Measurements from ENCODE around the gene SH3PXD2A.
"Not testable (repeated sequence)": the region's sequence is repeated elsewhere in the genome, so short reads cannot be mapped to it uniquely, and the experiment has no call there.

SH3PXD2A gene

DNA sequence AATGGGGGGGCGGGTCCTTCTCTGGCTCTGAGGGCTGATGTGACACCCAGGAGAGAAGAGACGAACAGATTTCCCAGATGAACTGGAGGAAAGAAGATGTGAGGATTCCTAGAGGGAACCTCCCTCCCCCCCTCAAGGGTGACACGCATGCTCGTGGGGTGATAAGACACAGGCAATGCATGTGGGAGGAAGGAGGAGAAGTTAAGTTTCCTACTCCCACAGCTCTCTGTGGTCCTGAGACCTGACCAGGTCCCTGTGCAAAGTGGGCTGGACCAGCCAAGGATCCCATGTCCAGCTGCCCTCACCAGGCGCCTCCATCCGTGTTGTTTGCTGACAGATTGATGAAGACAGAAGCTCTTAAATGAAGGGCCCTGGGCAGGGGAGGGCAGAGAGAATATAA lies 112.6 kb downstream of the SH3PXD2A start:
- no peak for DNase-seq

DNA sequence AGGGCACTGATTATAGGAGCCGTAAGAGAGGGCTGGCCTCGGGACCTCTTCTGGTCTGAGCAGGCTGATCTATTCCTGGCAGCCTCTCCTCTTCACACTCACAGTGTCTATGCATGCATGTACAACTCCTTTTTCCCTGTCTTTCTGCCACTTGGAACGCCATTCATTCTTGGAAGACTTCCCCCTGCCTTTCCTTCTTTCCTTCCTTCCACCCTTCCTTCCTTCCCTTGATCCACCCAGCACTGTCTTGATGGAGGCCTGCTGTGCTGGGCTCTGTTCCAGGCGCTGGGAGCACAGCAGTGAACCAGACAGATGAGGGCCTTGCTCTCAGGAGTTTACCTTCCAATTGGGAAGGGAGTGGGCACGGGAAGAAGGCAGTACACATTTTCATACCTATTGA lies 114.8 kb downstream of the SH3PXD2A start:
- DNase-seq, result no peak

DNA sequence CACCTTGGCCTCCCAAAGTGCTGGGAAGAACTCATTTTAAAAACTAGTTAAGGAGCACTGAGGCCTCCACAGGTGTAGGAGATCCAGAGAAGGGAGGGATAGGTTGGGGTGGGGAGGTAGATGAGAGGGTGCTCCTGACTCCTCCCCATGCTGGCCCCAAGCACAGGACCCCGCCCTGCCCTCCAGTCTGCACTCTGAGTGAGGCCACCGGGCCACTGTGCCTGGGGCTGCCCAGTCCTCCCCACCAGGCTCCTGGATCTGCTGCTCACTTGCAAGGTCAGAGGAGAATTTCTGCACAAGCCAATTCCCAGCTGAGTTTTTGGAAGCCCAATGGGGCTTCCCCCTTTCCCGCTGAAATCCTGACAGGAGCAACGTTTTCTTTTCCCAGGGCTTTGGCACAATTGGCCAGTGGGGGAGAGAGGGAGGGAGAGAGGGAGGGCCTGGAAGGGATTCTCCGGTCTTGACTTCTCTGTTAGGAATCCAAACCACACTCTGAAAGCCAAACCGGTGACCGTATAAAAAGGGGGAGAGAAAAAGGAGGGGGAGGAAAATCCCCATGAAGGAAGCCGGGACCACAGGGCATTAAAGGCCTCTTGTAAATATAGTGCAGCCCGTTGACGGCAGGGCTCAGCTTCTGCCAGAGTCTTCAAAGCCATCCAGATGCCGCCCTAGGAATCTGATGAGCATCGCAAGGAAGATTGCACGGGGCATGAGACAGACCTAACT lies 116.2 kb downstream of the SH3PXD2A start:
- no peak for DNase-seq

DNA sequence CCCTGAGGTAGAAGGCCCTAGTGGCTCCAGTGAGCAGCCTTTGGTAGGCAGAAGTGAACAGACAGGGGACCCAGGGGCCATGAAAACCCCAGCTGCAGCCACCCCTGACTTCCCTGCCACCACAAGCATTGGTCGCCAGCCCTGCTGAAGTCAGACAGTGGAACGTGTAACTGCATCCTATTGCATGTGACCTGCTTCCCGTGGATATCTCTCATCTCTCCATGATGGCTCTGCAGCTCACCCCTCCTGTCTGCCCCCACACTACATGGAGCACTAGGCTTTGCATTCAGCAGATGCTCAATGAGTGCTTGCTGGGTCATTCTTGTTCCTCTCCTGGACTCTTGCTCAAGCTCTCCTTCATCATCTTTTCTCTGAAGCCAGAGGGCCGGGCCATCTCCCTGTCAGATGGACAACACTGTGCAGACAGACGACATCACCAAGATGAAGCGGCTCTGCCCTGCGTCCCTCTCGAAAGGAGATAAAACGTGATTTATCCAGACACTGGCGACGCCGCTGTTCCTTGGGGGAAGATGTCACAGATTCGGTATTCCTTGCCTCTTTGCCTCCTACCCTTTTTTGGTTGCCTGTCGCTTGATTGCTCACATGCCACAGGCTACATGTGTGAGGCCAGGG lies 117.5 kb downstream of the SH3PXD2A start:
- no peak for DNase-seq

DNA sequence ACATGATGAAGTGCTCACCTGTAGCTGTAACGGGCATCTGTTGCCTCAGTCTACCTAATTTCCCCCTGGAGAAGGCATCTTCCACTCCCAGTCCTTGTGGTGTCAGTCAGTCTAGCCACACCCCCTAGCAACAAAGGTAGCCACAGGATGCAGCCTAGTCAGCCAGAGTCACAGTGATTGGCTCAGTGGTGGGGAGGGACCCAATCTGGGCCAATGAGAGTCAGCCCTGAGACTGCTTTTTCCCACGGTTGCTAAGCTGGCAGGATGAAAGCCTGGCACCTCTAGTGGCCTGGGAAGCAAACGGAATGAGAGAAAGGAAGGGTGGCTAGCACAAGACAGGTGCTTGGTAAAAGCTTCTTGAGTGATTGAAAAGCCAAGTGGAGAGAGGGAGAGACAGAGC lies 118.6 kb downstream of the SH3PXD2A start:
- DNase-seq, result no peak

DNA sequence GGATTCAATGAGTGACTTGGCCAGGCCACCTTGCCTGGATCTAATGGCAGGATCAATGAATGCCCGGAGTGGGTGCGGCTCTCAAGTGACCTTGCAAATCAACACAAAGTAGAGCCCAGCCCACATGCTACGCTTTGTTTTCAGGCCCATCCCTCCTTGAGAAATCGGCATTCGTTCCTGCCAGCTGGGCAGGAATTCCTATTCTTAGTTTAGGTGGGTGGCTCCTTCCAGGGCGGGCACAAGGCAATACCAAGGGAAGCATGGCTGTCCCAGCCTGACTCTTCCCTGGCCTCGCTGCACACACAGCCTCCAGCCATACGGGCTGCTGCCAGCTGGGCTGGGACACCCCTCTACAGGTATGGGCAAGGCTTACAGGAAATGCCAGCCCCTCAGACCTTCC lies 119.3 kb downstream of the SH3PXD2A start:
- DNase-seq, result no peak

DNA sequence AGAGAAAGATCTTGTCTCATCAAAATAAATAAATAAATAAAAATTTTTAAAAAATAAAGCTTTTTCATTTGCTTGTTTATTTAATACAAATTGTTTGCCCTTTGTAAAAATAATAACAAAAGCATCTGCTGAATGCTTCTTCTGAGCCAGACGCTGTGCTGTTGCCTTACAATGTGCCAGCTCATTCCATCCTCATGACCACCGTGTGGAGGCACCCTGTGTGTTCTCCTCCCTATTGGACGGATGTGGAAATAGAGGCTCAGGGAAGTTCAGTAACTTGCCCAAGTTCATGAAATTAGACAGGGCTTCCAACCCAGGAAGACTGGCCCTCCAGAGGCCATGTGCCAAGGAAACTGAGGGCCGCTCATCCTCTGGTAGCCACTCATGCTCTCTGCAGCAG lies 120.6 kb downstream of the SH3PXD2A start:
- DNase-seq, result no peak

DNA sequence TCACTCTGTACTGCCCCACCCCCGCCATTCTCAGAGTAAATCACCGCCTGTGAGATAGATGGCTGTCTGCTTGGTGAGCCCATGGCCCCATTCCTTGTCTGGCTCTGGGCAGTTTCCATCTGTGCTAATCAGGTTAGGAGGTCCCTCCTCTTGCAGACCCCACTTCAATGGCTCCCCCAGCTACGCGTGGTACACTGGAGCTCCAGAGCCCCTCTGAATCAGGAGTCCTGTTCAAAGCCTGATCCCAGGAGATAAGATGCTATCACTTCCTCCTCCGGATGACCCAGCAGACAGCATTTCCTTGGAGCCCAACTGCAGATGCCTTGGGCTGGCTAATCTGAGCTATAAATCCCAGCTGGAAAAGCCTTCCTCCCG lies 122.3 kb downstream of the SH3PXD2A start:
- no peak for DNase-seq

DNA sequence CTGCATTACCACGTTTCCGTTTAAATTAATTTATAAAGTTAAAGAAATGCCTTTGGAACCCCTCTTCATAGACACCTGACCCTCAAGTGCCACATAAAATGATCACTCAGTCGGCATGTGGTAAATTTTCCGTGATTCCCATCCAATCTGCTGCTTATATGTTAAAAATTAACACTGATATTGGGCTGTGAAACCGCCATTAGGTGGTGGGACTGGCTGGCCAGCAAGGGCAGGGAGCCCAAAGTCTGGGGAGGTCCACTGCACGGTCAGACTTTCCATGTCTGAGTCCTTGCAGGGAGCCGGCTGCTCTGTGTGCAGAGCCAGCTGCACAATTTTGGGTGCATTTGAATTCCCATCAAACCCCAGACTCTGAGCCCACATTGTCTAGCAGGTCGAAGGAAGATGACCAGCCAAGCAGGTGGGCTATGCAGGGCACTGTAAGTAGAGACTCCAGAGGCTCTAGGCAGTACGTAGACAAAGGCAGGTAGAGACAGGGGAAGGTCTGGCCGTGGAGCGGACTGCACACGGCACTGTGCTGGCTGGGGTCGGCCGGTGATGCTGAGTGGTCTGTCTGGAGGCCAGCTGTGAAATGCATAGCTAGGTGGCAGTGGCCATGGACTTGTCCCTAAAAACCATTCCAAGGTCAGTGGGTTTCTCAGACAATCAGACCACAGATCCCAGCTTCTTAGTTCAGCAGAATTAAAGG lies 122.9 kb downstream of the SH3PXD2A start:
- DNase-seq, result no peak

DNA sequence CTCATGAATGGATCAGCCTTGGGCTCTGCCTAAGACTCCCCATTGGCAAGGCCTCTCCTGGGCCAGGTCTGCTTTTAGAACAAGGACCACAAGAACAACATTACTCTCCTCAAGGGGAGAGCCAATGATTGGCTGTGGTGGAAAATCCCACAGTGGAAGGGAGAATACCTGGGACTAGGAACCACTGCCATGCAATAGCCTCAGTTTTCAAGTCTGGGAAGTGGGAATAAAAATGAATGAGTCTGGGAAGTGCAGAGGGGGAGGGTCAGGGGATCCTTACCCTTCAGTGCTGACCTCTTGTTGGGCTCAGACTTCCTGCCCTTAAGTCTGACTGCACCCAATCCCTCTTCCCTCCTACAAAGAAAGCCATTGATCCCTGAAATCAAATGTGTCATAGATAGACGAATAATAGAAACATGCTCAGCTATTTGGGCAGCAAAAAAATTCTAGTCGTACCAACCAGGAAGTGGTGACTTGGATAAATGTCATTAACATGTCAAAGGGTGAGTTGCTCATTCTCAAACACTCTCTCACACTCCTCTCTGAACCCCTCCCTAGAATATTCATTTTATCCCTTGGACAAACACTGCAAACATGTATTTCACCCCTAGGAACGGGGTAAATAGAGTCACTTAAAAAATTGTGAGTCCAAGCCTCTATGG lies 123.6 kb downstream of the SH3PXD2A start:
- DNase-seq, result no peak

DNA sequence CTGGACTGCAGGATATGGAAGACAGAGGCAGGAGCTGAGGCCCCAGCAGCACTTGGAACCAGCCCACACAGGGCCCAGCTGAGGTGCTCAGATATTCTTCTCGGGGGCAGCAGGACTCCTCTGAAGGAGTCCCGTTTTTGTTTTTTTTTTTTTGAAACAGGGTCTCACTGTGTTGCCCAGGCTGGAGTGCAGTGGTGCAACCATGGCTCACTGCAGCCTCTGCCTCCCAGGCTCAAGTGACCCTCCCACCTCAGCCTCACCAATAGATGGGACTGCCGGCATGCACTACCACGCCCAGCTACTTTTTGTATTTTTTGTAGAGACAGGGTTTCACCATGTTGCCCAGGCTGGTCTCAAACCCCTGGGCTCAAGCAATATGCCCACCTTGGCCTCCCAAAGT lies 124.3 kb downstream of the SH3PXD2A start:
- DNase-seq, result not testable (repeated sequence)

DNA sequence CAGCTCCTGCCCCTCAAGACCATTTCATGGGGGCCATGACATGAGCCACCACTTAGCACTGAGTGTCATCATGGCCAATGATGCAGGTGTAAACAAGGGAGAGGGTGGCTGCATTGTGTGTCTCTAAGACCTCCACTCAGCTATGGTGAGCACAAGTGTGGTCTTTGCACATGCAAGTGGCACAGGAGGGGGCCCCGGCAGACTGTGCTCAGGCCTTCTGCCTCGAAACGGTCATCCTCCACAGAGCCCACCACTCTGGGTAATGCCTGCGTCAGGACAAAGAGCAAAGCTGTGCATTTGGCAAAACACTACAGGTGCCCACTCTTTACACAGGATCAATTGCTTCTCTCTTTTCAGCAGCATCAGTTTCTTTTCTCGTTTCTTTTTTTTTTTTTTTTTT lies 125.5 kb downstream of the SH3PXD2A start:
- no peak for DNase-seq

DNA sequence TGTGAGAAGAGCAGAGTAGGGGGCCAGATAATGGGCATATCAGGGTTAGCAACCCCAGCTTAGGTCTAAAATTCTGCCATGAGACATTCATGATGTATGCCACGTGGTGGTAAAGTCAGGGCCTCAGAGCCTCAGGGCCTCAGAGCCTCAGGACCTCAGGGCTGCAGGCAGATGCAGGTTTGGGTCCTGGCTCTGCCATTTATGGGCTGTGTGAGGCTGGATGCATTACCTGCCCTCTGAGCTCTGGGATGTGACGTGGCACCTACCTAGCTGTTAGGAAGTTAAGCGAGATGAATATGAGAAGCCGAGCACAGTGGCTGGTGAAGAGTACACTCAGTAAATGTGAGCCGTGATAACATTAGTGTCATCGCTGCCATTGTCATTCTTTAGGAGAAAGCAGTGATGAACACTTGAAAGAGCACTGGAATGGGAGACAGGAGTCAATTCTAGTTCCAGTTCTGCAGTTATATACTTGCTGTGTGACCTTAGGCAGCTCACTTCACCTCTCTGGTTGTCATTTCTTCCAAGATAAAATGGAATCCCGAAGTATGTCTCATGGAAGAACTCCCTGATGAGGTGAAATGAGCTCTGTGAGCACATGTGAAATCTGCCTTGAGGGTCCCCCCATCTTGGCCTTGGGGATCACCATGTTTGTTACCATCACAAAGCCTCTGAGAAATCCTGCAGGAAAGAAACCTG lies 127.2 kb downstream of the SH3PXD2A start:
- no peak for DNase-seq

DNA sequence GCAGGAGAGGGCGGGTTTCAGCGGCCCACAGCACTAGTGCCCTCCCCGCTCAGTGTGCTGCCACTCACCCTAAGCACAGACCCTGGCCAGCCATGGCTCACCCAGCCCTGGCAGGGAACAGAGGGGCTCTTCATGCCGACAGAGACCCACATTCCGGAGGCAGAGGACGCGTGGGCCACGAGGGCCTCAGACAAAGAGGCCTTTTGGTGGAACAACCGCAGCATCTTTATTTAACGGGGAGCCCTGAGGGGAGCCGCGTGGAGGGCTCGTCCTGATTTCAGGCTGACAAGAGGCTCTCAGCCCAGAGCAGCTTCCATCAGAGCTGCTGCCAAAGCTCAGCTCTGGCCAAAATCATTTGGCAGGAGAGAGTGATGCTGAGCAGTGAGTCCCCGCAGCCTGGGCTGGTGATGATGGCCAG lies 127.8 kb downstream of the SH3PXD2A start:
- no peak for DNase-seq

DNA sequence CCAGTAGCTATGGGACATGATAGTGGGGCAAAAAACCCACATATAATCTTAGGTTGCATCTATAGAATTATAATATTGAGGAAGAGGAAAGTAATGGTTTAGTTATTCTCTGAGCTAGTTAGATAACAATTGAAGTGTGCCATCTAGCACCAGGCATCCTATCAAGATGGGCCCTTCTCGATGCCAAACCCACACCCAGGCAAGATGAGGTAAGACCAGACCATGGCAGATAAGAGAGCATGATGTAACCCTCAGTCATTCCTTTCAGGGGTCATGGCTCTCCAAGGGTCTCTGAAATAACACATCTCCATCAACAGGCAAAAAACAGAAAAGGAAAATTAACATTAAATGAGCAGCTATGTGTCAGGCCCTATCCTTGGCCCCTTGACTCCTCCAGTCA lies 128.7 kb downstream of the SH3PXD2A start:
- DNase-seq, result no peak

DNA sequence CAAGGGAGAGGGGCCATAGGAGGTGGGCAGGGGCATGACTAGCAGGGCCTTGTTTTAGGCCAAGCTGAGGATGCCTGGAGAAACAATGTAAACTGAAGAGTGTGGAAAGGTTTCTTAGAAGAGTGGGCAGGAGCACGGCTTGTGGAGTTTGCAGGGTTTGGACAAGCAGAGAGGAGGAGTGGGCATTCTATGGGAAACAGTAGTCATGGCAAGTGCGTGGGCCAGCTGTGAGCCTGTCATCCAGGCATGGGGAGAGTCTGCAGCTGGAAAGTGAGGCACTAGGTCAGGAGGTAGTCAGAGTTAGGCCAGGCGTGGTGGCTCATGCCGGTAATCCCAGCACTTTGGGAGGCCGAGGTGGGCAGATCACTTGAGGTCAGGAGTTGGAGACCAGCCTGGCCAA lies 130.1 kb downstream of the SH3PXD2A start:
- DNase-seq, result no peak

DNA sequence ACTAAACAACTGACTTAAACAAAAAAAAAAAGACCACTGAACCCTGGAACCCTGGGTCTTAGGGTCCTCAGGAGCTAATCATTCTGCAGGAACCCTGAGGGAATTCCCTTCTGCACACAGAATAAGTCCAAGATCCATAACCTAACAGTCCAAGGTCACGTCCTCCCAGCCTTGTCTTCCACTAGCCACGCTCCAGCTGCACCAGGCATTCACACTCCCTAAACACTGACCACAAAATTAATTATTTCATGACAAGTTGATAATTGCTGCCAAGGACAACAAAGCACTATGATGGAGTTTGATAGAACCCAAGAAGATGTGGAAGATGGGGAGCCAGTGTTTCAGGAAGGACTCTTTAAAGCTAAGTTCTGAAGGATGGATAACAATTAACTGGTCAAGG lies 130.6 kb downstream of the SH3PXD2A start:
- DNase-seq, result no peak

DNA sequence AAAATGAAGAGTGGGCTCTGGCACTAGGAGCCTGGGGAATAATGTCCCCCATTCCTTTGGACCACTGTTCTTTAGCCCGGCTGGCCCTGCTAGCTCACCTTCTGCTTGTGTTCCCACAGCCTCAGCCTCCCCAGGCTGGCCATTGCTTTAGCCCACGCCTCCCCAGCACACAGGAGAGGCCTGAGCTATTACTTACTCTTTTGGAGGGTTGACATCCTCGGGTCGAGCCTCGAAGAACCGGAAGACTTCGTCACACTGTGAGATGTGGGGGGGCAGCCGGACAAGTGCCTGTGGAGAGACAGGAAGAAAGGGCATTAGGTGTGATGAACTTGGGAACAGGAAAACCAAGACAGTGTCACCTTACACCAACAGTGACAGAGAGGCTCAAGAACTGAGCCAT lies 131.3 kb downstream of the SH3PXD2A start:
- no peak for DNase-seq

DNA sequence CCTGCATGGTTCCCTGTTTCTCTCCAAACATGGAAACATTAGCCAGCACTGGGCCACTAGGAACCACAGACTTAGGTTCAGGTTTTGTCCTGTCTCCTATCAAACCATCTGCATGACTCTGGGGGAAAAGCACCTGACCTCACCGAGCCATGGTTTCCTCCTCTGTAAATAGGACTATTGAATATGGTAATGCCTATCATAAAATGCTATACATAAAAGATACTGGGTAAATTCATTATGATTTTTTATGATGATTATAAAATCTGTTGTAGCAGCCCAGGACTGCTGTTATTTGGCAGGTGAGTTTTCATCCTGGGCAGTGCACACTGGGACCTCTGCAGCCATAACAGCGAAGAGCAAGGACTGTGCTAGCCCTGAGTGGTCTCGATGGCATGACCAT lies 131.8 kb downstream of the SH3PXD2A start:
- no peak for DNase-seq

DNA sequence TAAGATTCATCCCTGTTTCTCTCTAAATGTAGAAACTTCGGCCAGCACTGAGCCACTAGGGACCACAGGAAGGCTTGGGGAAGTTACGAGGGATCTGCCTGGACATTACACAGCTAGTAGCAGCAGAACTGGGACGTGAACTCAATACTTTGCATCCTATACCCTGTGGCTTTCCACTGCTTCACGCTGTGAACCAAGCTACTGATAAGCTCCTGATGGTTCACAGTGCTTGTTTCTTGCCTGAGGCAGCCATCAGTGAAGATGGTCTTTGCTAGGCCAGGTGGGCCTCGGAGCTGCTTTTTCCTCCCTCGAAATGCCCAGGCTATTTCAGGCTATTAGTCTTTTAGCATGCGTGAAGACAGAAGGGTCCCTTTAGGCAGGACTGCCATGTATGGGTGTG lies 132.7 kb downstream of the SH3PXD2A start:
- DNase-seq, result no peak

DNA sequence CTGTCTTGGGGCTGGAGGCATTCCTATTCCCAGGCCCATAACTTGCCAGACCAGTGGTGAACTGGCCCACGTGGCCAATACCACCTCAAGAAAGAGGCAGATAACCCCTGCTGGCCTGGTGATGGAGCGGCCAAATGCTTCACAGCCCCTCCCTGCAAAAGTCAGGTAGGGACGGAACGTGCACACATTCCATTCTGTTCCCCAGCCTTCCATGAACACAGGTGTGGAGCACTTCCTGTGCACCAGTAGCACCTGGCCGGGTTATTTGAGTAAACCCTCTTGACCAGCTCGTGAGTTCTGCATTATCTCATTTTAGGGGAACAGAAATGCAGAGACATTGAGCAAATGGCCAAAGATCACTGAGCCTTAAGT lies 134.4 kb downstream of the SH3PXD2A start:
- DNase-seq, result no peak

DNA sequence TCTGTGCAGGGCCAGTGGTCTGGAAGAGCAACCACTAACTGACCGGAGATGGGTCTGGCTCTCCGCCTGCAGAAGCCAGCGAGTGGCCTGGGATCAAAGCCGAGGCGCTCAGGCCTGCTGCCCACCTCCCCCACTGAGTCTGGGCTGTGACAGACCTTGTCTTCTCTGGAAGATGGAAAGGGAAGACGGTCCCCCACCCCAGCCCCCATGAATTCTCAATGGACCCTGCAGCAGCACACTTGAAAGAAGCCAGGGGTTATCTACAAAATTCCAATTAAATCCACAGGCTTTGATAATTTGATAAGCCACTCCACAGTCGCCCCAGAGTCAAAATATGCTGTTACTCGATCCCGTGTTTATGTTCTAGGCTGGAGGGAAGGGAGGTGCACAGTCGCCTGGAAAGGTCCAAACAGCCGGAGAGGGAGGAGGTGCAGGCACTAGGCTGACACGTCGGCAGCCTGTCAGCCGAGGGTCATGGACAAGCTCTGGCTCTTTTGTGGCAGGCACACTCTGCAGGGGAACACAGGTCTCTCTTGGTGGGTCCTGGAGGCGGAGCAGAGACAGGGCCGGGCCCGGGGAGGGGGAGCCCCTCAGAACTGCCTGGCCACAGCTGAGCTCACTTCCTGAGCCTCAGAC lies 134.9 kb downstream of the SH3PXD2A start:
- no peak for DNase-seq

DNA sequence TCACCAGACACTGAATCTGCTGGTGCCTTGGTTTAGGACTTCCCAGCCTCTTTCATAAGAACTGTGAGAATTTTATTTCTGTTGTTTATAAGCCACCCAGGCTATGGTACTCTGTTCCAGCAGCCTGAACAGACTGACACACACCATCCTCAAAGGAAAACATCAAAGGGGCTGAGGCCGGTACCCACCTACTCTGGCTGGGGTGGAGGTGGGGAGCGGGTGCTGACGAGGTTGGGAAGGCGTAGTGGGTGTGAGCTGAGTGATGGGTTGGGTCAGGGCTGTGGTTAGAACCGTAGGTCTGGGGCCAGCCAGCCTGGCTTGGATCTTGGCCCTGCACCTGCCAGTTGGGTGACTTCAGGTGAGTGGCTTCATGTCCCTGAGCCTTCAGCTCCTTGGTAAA lies 136.3 kb downstream of the SH3PXD2A start:
- no peak for DNase-seq

Measured in activated CD4-positive, alpha-beta T cell treated with anti-CD3 and anti-CD28 coated beads for 4 hours (primary cell).